Measurements from ENCODE around the gene LITAFD.
"Not testable (repeated sequence)": the region's sequence is repeated elsewhere in the genome, so short reads cannot be mapped to it uniquely, and the experiment has no call there.

The LITAFD gene

GRCh38 chr16:8855972-8856371, 26.2 kb upstream of the LITAFD start:
- DNase-seq (ENCODE audit: low read depth in 2 of 3, low spot score in 2 of 3): no peak

GRCh38 chr16:8858994-8859912, 22.9 kb upstream of the LITAFD start:
- DNase-seq (ENCODE audit: low read depth in 2 of 3, low spot score in 2 of 3): no peak

GRCh38 chr16:8859913-8860881, 22.0 kb upstream of the LITAFD start:
- no peak for DNase-seq (ENCODE audit: low read depth in 2 of 3, low spot score in 2 of 3)

- no peak for DNase-seq (ENCODE audit: low read depth in 2 of 3, low spot score in 2 of 3)
These were observed 20.4 kb upstream of the LITAFD start for GRCh38 chr16:8861563-8862308.

GRCh38 chr16:8862309-8863130, 19.6 kb upstream of the LITAFD start:
- no peak for DNase-seq (ENCODE audit: low read depth in 2 of 3, low spot score in 2 of 3)

GRCh38 chr16:8863594-8864424, 18.3 kb upstream of the LITAFD start:
- no peak for DNase-seq (ENCODE audit: low read depth in 2 of 3, low spot score in 2 of 3)

- DNase-seq (ENCODE audit: low read depth in 2 of 3, low spot score in 2 of 3): no peak
These were observed 17.6 kb upstream of the LITAFD start for GRCh38 chr16:8864480-8865110.

GRCh38 chr16:8865145-8865882, 16.8 kb upstream of the LITAFD start:
- DNase-seq (ENCODE audit: low read depth in 2 of 3, low spot score in 2 of 3): no peak

- no peak for DNase-seq (ENCODE audit: low read depth in 2 of 3, low spot score in 2 of 3)
These were observed 15.8 kb upstream of the LITAFD start for GRCh38 chr16:8866118-8866883.

- DNase-seq (ENCODE audit: low read depth in 2 of 3, low spot score in 2 of 3): no peak
These were observed 15.3 kb upstream of the LITAFD start for GRCh38 chr16:8866884-8867215.

DNA sequence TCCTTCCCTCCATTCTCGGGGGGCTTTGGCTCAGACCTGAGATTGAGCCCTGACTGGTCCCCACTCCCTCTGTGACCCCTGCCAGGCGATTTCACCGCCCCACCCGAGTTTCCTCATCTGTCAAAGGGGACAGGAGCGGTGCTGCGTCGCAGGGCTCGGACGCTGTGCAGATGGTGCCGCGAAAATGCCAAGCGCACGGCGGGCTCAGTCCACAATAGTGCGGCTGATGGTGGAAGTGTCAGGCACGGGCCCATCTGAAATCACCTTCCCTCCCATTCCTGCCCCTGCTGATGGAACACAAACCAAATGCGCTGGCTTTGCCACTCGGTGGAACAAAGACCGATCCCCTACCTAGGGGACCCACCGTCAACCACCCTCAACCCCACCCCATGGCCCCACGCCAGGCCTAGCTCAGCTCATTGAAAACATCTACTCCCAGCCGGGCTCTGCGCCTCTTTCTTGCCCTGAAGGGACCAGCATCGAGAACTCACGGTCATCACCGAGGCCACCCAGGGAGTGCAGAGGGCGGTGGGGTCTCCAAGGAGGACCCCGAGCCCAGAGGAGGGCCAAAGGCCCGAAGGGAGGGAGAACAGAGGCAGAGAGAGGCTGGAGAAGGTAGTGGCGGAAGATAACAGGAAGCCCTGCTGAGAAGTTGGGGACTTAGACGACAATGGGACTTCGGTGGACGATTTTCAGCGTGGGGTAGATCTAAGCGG, 14.8 kb upstream of the LITAFD start:
- DNase-seq (ENCODE audit: low read depth in 2 of 3, low spot score in 2 of 3): no peak

DNA sequence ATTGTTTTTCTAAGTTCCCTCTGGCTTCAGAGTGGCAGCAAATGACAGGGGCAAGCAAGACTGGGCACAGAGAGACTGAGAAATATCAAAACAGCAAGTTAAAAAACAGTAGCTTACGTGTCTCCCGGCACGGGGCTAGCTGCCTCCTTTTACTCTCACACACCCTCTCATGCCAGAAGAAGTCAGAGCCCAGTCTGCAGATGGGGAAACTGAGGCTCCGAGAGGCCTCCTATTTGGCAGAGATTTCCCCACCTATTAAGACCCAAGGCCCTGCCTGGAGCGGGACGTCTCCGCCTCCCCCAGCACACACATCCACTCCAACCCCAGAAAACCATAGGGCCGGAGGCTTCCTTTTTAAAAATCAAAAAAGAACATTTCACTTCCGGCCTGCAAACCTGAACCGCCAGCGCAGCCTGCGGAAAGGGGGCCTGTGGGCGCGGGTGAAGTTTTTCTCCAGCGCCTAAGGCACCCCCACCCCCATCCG, 14.2 kb upstream of the LITAFD start:
- DNase-seq (ENCODE audit: low read depth in 2 of 3, low spot score in 2 of 3): no peak

DNA sequence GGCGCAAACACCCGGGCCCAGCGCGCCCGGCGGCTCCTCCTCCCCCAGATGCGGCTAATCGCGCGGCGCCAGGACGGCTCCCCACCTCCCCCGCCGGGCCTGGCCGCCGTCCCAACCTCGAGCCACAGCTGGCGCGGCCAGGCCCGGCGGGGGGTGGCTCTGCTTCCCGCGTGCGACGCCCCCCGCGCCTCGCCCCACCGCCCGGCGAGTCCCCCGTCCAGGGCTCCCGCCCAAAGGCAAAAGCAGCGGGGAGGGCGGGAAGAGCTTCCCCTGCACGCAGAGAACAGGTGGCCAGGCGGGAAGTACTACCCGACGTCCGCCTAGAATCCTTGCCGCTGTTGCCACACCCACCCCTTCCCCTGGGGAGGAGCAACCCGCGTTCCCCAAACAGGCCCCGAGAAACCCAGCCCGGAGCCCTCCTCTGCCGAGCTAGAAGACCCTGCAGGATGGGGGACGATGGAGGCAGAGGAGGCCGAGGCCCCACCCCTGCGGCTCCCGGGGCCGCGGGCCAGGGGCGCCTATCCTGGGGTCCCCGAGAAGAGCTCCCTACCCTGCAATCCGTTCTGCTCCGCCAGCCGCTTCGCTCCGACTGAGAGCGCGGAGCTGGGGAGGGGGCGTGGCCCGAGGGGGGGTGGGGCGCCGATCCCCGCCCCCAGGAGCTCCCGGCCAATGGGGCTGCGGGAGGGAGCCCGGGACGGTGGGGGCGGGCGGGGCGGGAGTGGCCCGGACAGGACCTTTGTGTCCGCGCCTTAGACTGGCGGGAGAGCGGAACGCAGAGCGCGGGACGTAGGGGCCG, 13.5 kb upstream of the LITAFD start, which contains the start of gene CARHSP1:
CARHSP1 (minus strand) TSS at position 591 of the 796 bp plus-strand sequence. CDS start 9,678 bp downstream, outside the sequence.
- peak; percentile 61 to 85 (median 80) for DNase-seq (ENCODE audit: low read depth in 2 of 3, low spot score in 2 of 3)

GRCh38 chr16:8869212-8869987, 12.8 kb upstream of the LITAFD start:
- DNase-seq (ENCODE audit: low read depth in 2 of 3, low spot score in 2 of 3): no peak

DNA sequence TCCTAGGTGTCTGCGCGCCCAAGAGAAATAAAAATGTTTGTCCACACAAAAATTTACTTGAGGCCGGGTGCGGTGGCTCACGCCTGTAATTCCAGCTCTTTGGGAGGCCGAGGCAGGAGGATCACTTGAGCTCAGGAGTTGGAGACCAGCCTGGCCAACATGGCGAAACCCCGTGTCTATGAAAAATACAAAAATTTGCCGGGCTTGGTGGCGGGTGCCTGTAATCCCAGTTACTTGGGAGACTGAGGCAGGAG, 12.2 kb upstream of the LITAFD start:
- DNase-seq (ENCODE audit: low read depth in 2 of 3, low spot score in 2 of 3): not testable (repeated sequence)

Data from activated CD8-positive, alpha-beta memory T cell treated with anti-CD3 and anti-CD28 coated beads for 48 hours (primary cell).